SK-MEL-5 (cell line): ENCODE measurements around the gene FOXS1. TPM values are rescaled to one million over a fixed set of nuclear protein-coding genes. Genes with fewer than 3 reads are reported as not detected.
A peak's percentile ranks its signal among the peaks of the same experiment; 100 is the strongest.

ENCODE experiments used
- DNase-seq: peaks from one replicate; pipeline ENCODE4 v3.0.0-alpha.2; 2016; ENCODE audit warnings: low read depth, low spot score
- in situ Hi-C: cut with HindIII; loops from 2 replicates; pipeline ENCODE4 v1.10.0; 2016; ENCODE audit warnings: low sequenced_read_pairs, high pct_unique_total_duplicates, low pct_unique_long_range_greater_than_20kb
- total RNA-seq: library from RNA; depleted of rRNA; stranded (reverse); fragments of >200 nt; shearing (Covaris generic); gene quantifications from 2 replicates; pipeline ENCODE4 v1.2.3, GENCODE V29; 2014

FOXS1 gene
- total RNA-seq, 1 experiment from 2014 or later, result not detected

DNA sequence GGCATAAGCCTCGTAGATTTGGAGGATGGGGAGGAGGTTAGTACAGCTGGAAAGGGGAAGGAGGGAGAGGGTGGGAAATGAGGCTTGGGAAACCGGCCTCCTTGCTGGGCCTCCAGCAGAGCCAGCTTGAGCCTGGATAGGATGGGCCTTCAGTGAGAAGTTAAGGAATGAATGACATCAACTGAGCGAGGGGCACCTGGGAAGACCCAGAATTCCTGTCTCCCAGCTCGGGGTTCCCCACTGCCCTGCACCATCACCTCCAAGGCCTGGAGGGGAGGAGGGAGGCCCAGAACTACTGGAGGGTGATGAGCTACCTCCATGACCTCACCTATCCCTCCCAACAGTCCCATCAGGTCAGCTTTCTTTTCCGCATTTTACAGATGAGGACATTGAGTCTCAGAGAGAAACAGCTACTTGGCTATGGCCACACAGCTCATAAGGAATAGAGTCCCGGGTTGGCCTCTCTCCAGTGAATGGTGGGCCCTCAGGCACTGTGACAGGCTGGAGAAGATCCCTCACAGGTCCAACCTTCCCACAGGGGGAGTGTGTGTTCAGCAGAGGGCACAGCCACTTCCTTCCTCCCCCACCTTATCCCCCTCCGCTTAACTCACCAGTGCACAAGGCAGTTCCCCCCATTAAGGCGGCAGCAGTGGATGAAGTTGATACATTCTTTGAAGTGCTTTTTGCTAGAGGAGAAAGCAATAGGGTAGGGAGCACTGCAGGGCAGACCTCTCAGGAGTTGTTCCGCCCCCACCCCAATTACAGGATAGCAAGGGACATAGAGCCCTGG, 18.1 kb upstream of the FOXS1 start:
- DNase-seq, result no peak
- in situ Hi-C loops, result no loop called here

GRCh38 chr20:31862506-31862905, 17.1 kb upstream of the FOXS1 start:
- in situ Hi-C loops, result no loop called here
- no peak for DNase-seq

GRCh38 chr20:31862157-31862470, 16.7 kb upstream of the FOXS1 start:
- in situ Hi-C loops, result no loop called here
- DNase-seq, result no peak

DNA sequence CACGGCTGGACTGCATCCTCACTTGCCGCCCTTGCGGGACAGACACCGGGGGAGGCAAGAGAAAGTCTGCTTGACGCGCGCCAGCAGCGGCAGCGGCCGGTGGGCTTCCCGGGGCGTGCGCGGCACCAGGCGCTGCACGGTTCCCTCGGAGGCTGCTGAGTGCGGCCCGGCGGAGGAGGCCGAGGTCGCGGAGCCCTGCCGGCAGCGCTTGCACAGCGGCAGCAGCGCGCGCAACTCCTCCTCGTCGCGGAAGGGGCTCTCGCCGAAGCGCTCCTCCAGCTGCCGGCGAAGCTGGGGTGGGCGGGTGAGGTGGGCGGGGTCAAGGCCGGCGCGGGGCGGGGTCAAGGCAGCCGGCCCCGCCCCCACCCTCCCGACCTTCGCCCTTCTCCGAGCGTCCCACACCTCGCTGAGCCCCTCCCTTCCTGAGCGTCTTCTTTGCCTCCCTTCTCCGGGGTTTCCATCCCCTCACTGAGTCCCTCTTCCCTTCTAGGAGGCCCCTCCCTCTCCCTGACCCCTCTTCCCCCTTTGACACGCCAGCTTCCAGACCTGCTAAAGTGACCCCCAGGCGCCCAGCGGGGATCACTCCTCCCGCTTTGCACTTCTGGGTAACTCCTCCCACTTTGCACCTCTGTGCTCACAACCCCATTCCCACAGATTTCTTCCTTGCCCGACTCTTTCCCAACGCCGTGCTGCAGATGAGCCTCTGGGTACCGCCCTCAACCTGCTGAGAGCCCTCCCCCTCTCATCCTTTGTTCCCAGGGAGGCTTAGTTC, 16.2 kb upstream of the FOXS1 start:
- in situ Hi-C loops, result no loop called here

DNA sequence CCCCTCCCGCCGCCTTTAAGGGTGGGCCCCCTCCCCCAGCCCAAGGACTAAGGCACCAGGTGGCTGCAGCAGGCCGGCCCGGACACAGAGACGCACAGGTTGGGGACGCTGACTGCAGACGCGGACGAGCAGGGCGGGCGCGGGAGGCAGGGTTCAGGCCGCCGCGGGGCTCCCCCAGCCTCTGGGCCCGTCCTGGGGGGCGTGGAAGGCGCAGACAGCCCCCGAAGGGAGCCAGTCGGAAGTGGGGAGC, 15.7 kb upstream of the FOXS1 start:
- no peak for DNase-seq

More for the DNA sequence above, 16.2 kb upstream of the FOXS1 start:
- DNase-seq, result peak; percentile 77

GRCh38 chr20:31860390-31861134, 15.2 kb upstream of the FOXS1 start:
- DNase-seq, result peak; percentile 76

More for the DNA sequence above, 15.7 kb upstream of the FOXS1 start:
- in situ Hi-C loops, result no loop called here

GRCh38 chr20:31859998-31860380, 14.6 kb upstream of the FOXS1 start:
- in situ Hi-C loops, result no loop called here
- no peak for DNase-seq

More at GRCh38 chr20:31860390-31861134, 15.2 kb upstream of the FOXS1 start:
- in situ Hi-C loops, result no loop called here

DNA sequence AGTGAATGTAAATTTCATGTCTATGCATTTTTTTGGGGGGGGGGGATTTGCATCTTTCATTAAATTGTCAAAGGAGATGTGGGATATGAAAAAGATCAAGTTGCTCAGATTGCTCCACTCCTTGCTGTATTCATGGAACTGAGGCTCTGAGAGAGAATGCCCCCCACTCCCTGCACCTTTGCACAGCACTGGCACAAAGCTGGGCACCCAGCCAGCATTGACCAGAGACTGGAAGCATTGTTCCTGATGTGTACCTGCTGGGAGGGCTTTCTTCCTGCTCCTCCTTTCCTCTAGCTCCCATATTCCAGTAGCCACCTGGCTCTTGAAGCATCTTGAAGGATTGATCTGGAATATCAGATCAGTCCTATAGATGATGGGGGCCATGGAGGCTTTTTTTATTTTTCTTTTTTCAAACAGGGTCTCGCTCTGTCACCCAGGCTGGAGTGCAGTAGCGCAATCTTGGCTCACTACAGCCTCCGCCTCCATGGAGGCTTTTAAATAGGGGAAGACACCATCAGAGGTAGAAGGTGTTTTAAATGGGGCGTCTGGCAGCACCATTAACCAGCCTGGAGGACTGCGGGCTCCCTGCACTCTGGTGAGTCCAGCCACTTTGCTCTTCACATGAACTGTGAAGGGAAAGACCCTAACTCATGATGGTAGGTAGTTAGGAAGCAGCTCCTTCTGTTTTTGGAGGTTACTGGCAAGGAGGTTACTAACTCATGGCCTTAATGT, 14.0 kb upstream of the FOXS1 start:
- in situ Hi-C loops, result no loop called here
- no peak for DNase-seq

- DNase-seq, result no peak
- in situ Hi-C loops, result no loop called here
Measured at GRCh38 chr20:31858760-31859083, 13.3 kb upstream of the FOXS1 start.

DNA sequence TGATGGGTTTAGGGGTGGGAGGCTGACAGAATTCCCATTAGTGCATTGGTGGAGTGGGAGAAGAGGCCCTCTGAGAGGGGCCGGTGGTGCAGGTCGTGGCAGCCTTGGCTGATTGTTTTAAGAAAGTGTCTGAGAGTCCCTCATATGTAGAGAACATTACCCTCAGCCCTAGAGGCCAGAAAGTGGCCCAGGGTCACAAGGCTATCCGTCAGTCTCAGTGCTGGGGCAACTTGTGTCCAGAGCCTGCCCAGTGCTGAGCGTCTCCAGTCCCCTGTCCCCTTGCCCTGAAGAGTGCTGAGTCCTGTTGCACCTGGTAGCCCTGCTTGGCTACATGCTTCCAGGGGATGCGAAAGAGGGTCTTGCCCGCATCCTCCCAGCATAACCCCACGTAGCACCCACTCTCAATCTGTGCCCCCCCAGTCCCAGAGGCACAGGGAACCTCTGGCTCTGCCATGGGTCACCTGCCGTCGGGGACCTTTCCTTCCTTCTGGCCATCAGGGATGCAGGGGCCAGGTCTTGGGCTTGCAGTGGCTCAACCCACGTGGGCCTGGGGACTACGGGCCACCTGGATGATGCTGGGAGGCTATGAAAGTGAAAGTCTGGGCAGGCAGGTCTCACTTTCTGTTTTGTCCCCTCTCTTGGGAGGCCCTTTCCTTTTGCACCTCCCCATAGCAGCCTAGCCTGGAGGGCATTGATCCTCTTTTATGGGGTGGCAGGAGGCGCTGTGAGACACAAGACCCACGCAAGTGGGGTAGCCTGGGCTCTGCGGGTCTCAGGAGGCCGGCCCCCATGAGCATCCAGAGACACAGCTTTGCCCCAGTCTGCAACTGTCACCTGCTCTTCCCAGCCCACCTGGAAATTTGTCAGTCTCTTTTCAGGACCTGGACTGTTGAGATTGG, 12.7 kb upstream of the FOXS1 start:
- in situ Hi-C loops, result no loop called here
- no peak for DNase-seq

DNA sequence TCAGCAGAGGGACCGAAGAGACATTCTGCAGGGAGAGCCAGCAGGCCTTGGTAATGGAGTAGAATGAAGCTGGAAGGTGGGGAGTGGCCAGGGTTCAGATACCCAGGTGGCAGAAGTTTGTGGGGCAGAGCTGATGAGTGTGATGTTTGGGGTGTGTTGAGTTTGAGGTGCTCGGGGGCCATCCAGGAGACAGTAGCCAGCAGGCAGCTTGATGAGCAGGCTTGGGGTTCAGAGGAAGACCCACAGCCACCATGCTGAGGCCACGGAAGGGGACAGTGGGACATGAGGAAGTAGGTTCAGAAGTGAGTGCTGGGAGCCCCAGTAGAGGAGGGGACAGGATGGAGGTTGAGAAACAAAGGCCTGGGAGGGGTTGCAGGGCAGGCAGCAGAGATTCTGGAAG, 11.1 kb upstream of the FOXS1 start:
- DNase-seq, result no peak
- in situ Hi-C loops, result no loop called here

GRCh38 chr20:31853481-31853880, 8.1 kb upstream of the FOXS1 start:
- in situ Hi-C loops, result no loop called here
- DNase-seq, result no peak

DNA sequence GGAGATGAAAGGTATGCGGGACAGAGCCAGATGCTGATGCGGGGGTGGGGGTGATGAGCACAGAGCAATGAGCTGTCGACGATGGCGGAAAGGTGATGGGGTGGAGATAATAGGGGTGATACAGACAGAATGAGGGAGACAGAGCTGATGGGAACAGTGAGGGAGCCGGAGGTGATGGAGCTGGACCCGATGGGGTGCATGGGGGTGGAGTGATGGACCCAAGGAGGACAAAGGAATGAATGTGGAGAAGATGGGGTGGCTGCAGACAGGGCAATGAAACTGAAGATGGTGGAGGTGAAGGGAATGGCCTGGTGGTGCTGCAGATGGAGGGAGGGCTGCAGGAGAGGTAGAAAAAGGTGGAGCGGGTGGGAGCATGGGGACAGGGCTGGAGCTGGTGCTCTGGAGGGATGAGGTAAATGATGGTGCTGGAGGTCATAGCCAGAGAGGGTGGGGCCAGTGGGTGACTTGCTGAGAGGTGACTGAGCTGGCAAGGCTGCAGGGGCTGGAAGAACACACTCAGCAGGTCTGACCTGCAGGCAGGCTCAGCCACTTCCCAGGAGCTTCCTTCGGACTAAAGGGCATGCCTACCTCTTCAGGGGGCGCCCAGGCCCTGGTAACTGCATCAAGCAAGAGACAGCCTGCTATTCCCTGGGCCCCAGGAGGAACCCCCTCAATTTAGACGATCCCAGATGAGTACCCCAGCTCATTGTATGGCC, 6.0 kb upstream of the FOXS1 start:
- in situ Hi-C loops, result no loop called here
- DNase-seq, result no peak

DNA sequence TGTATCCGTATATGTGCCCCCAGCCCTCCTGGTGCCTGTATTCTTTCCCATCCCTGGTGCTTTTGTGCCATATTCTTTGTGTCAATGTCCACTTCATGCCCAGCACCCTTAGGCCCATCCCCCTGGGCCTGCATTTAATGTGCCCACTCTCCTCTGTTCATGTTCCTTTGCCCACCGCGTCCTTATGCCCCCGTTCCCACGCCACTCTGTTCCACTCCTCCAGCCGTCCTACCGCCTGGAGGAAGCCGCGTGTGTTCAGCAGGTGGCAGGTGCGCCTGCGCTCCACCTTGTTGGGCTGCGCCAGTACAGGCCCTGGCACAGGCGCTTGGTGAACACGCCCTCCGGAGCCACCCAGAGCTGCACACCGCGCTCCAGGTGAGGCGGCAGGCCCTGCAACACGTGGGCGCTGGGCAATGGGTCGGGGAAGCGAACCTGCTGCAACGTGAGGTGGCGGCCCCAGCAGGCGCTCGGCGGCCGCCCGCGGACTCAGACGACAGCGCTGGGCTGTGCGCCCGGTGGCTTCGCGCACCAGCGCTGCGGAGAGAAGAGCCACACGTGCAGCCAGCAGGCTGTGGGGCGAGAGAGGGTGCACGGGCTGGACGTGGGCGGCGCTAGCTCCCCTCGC, 4.0 kb upstream of the FOXS1 start:
- in situ Hi-C loops, result no loop called here
- no peak for DNase-seq

DNA sequence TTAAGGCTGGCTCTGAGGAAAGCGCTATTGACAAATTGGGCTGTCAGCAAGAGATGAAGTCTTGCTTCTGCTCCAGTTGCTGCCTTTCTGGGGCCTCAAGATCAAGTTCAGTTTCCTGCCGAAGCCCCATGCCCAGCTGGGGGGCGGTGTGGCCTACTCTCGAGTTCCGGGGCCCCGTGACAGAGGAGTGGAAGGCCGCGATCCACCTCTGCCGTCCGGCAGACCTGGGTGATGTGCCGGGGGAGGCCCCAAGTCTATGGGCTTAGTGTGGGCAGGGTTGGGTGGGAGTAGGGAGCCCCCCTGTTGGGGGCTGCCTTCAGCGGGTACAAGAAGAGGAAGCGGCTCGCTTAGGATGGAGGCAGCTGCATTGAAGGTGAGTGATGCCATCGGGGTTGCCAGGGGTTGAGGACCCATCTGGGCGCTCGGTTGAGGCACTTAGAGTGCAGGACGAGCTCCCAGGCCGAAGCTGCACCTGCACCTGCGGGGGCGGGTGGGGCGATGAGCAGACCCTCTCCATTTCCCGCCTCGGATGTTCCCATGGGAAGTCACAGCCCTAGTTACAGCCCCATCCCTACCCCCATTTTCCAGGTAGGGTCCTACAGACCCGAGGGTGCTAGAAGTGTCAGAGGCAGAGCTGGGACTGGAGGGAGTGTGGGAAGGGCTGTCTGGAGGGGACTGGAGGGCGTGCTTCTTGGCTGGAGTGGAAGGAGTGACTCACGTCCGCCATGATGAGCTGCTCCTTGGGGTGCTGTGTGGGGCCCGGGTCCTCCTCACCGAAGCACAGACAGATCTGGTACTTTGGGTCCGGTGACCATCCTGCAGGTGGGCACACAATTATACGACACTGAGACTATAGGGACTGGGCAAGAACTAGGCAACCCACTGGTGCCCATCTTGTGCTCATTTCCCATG, 2.9 kb upstream of the FOXS1 start:
- in situ Hi-C loops, result no loop called here
- DNase-seq, result no peak

DNA sequence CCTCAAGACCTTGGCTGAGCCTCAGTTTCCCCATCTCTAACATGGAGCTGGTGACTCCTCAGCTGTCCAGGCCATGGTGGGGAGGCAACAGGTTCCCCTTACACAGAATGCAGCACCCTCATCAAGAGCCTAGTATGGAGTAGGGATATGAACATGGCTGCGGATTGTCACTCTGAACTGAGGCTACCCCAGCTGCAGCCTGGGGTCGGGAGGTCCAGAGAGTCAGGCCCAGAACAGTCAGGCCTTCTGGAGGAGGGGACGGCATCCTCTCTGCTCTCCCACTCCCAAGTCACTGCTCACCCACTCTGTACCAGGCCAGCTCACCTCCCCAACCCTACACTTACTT, 1.4 kb upstream of the FOXS1 start:
- in situ Hi-C loops, result no loop called here
- no peak for DNase-seq
